HCT116 (cell line): Measurements from ENCODE around the gene TBC1D23. TPM values are rescaled to one million over a fixed set of nuclear protein-coding genes. Genes with fewer than 3 reads are reported as not detected.

Experiments
- ATAC-seq: fragments of 200-7000 bp; cut with Tn5 transposase; 2 replicates; pipeline ENCODE4 v1.9.1; 2020; ENCODE audit warnings: mild to moderate bottlenecking, moderate library complexity
- BruUV-seq: library from RNA; stranded (reverse); fragments of 400-500 nt; replicated peaks from 2 replicates; lab custom pipeline; 2021; lab: Mats Ljungman, UMichigan
- CTCF ChIA-PET: fragments of 300-600 bp; sonication (Branson Sonifier 250); formaldehyde crosslinking; loops from one replicate; lab custom pipeline; 2021; ENCODE audit warnings: antibody characterized with exemption; lab: Charles Lee
- POLR2A ChIA-PET: fragments of 300-600, 350-600 bp; sonication (Branson Sonifier 250); formaldehyde crosslinking; loops from one replicate; lab custom pipeline; 2021; ENCODE audit warnings: antibody characterized with exemption; lab: Charles Lee
- RAD21 ChIA-PET, 2 experiments: fragments of 300-600 bp; sonication (Branson Sonifier 250); formaldehyde crosslinking; loops; one replicate each; lab custom pipeline; 2023; ENCODE audit warnings: low total read pairs in 2 of 2; ENCODE audit not compliant: uncharacterized antibody in 2 of 2, unreplicated experiment in 2 of 2, low non-redundant PET in 1 of 2; lab: Charles Lee
- DNase-seq: peaks from one replicate; pipeline ENCODE4 v3.0.0-alpha.2; 2010; ENCODE audit warnings: low read depth, low spot score
- H2AFZ ChIP-seq: fragments of 200-600 bp; shearing (Covaris generic), sonication (generic); 2 replicates; pipeline ENCODE4 v1.6.1; 2017; ENCODE audit warnings: low read depth, mixed run types, mixed read lengths, antibody characterized with exemption, low read length; ENCODE audit not compliant: poor library complexity, severe bottlenecking
- H3K27ac ChIP-seq: 2 replicates; pipeline ENCODE4 v1.5.1; 2012; ENCODE audit warnings: low read depth, low read length
- H3K27me3 ChIP-seq: fragments of 200-600 bp; sonication (generic); 2 replicates; pipeline ENCODE4 v1.6.1; 2016; ENCODE audit warnings: mixed run types, low read length, mixed read lengths; ENCODE audit not compliant: insufficient read depth
- H3K36me3 ChIP-seq, 2 experiments: fragments of 200-500 bp in 1 of 2; fragments of 200-600 bp in 1 of 2; sonication (Bioruptor generic) in 1 of 2; sonication (generic) in 1 of 2; 2 replicates each; pipeline versions ENCODE4 v1.5.1 to v1.6.1; 2014 to 2016; ENCODE audit warnings: low read length in 2 of 2, inconsistent platforms in 1 of 2, mixed read lengths in 1 of 2, mixed run types in 1 of 2; ENCODE audit not compliant: insufficient read depth in 2 of 2, control insufficient read depth in 1 of 2
- H3K4me1 ChIP-seq, 2 experiments: fragments of 200-600 bp in 1 of 2; sonication (generic) in 1 of 2; 2 replicates each; pipeline versions ENCODE4 v1.5.1 to v1.6.1; 2012 to 2017; ENCODE audit warnings: low read length in 2 of 2, inconsistent platforms in 1 of 2, mild to moderate bottlenecking in 1 of 2, mixed read lengths in 1 of 2, mixed run types in 1 of 2, moderate library complexity in 1 of 2; ENCODE audit not compliant: insufficient read depth in 2 of 2, control insufficient read depth in 1 of 2
- H3K4me2 ChIP-seq: fragments of 200-600 bp; sonication (generic); 2 replicates; pipeline ENCODE4 v1.6.1; 2017; ENCODE audit warnings: mixed run types, low read length, mixed read lengths
- H3K4me3 ChIP-seq, 2 experiments: fragments of 200-600 bp in 1 of 2; sonication (generic) in 1 of 2; replicated peaks in 1 of 2; 2 replicates each; pipeline ENCODE4 v1.5.1; 2011 to 2016; ENCODE audit warnings: low read length in 2 of 2, control low read depth in 1 of 2, low read depth in 1 of 2, mild to moderate bottlenecking in 1 of 2, mixed read lengths in 1 of 2, mixed run types in 1 of 2
- H3K79me2 ChIP-seq: fragments of 200-600 bp; sonication (generic); 2 replicates; pipeline ENCODE4 v1.6.1; 2017; ENCODE audit warnings: mild to moderate bottlenecking, mixed run types, low read length, moderate library complexity, mixed read lengths; ENCODE audit not compliant: insufficient read depth
- H3K9ac ChIP-seq: fragments of 200-600 bp; sonication (generic); 2 replicates; pipeline ENCODE4 v1.6.1; 2016; ENCODE audit warnings: low read length, mixed read lengths
- H3K9me2 ChIP-seq: fragments of 200-600 bp; sonication (generic), shearing (Covaris generic); 2 replicates; pipeline ENCODE4 v1.6.1; 2017; ENCODE audit warnings: mixed run types, mild to moderate bottlenecking, moderate library complexity; ENCODE audit not compliant: insufficient read depth
- H3K9me3 ChIP-seq, 2 experiments: fragments of 200-500 bp in 1 of 2; fragments of 200-600 bp in 1 of 2; sonication (Bioruptor generic) in 1 of 2; sonication (generic) in 1 of 2; 2 replicates each; pipeline ENCODE4 v1.6.1; 2014 to 2017; ENCODE audit warnings: low read length in 2 of 2, mixed read lengths in 2 of 2, inconsistent platforms in 1 of 2, low read depth in 1 of 2, mild to moderate bottlenecking in 1 of 2, mixed run types in 1 of 2, moderate library complexity in 1 of 2; ENCODE audit not compliant: control insufficient read depth in 1 of 2, insufficient read depth in 1 of 2
- H4K20me1 ChIP-seq: fragments of 200-600 bp; sonication (generic), shearing (Covaris generic); 2 replicates; pipeline ENCODE4 v1.6.1; 2017; ENCODE audit warnings: mixed run types, mild to moderate bottlenecking, moderate library complexity; ENCODE audit not compliant: insufficient read depth
- EGR1 ChIP-seq: IDR thresholded peaks from 2 replicates; pipeline ENCODE4 v1.6.1; 2012; ENCODE audit warnings: low read depth
- ELF1 ChIP-seq: IDR thresholded peaks from 2 replicates; pipeline ENCODE4 v1.6.1; 2012; ENCODE audit warnings: low read depth, borderline replicate concordance
- EZH2 ChIP-seq: fragments of 200-600 bp; sonication (generic); IDR thresholded peaks from 2 replicates; pipeline ENCODE4 v1.6.1; 2017; ENCODE audit warnings: antibody characterized with exemption, mixed run types
- FOSL1 ChIP-seq: IDR thresholded peaks from 2 replicates; pipeline ENCODE4 v1.6.1; 2012; ENCODE audit warnings: low read depth
- JUND ChIP-seq: IDR thresholded peaks from 2 replicates; pipeline ENCODE4 v1.6.1; 2012
- RAD21 ChIP-seq: IDR thresholded peaks from 2 replicates; pipeline ENCODE4 v1.6.1; 2012; ENCODE audit warnings: low read depth, mild to moderate bottlenecking
- SIN3A ChIP-seq: IDR thresholded peaks from 2 replicates; pipeline ENCODE4 v1.6.1; 2012; ENCODE audit warnings: low read depth
- SRF ChIP-seq: IDR thresholded peaks from 2 replicates; pipeline ENCODE4 v1.6.1; 2012; ENCODE audit warnings: low read depth
- TCF7L2 ChIP-seq: IDR thresholded peaks from 2 replicates; pipeline ENCODE4 v1.7.0; 2011; ENCODE audit warnings: borderline replicate concordance, inconsistent platforms; ENCODE audit not compliant: insufficient read depth, insufficient read length; ENCODE audit errors: extremely low read depth
- YY1 ChIP-seq: IDR thresholded peaks from 2 replicates; pipeline ENCODE4 v1.6.1; 2011; ENCODE audit warnings: low read length, low read depth, moderate library complexity, mild to moderate bottlenecking; ENCODE audit not compliant: insufficient replicate concordance; ENCODE audit errors: extremely low read depth
- ZFX ChIP-seq: fragments of 450-650 bp; IDR thresholded peaks from 2 replicates; pipeline ENCODE4 v1.6.1; 2017
- intact Hi-C: fragments of 100-400 bp; cut with micrococcal nuclease; formaldehyde crosslinking; loops from 2 replicates; pipeline ENCODE4 v1.10.0; 2022
- total RNA-seq: library from RNA; stranded (reverse); gene quantifications from one replicate; pipeline ENCODE4 v1.2.1, GENCODE V29; 2021; ENCODE audit not compliant: unreplicated experiment
- TF ChIP-seq, protein P1 (sequence below): IDR thresholded peaks from 2 replicates; pipeline ENCODE4 v1.6.1; 2012
- TF ChIP-seq, protein P2 (sequence below): IDR thresholded peaks from 2 replicates; pipeline ENCODE4 v1.6.1; 2012
- TF ChIP-seq, protein P3 (sequence below): IDR thresholded peaks from 2 replicates; pipeline ENCODE4 v1.6.1; 2011; ENCODE audit warnings: mild to moderate bottlenecking, low read length, moderate library complexity; ENCODE audit not compliant: insufficient replicate concordance; ENCODE audit errors: extremely low read depth
- TF ChIP-seq, protein P4 (sequence below), 3 experiments: fragments of 200-600 bp in 1 of 3; sonication (generic) in 1 of 3; IDR thresholded peaks in 2 of 3; conservative IDR thresholded peaks in 1 of 3; 2 replicates each; pipeline ENCODE4 v1.5.1; 2012 to 2017; ENCODE audit warnings: low read depth in 2 of 3, low read length in 2 of 3, antibody characterized with exemption in 1 of 3, borderline replicate concordance in 1 of 3, control low read depth in 1 of 3, mild to moderate bottlenecking in 1 of 3, mixed read lengths in 1 of 3, mixed run types in 1 of 3, moderate library complexity in 1 of 3; ENCODE audit not compliant: insufficient read depth in 1 of 3

TBC1D23 gene
- total RNA-seq, 1 experiment from 2014 or later, result 21.9 TPM

DNA sequence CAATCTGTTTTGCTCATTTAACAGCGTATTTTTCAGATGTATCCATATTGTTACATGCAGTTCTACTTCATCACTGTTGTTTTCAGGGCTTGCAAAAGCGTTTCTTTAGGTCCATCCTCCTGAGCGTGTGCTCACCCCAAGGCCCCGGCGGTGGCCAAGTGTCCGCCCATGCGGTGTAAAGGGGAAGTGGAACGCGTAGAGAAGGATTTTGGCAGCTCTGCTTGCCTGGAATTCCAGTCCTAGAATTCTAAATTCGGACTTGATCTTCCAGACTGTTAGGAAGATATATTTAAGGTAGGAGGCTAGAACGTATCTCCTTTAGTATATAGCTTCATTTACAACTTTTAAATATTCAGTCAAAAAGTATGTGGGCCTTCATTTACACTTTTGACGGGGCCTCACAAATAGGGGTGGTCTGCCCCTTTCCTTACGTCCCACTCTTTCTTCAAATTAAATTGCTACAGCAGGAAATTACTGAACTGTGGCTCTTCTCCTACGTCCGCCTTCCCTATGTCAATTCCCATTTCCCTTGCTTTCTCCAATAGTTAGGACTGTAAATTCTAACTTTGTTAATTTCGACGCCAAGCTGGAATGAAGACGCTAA is 609 bp upstream of the TBC1D23 start:
- TF ChIP-seq ELF1, result no peak
- TF ChIP-seq TCF7L2, result no peak
- TF ChIP-seq FOSL1, result no peak
- TF ChIP-seq EGR1, result no peak
- TF ChIP-seq SIN3A, result no peak
- no peak for TF ChIP-seq ZFX
- TF ChIP-seq, all 23 proteins: peak for 0
- TSS peak; percentile 96 for BruUV-seq
- Histone ChIP-seq H3K27me3 (no peaks in the 10 kb centered on the region), H3K9me2 (no peaks in the 10 kb centered on the region), H3K9ac (no peak overlapping the region), H3K4me2 (peak overlapping the region; percentile 93), H3K27ac (no peak overlapping the region), H3K79me2 (peaks cover 34% of the 10 kb centered on the region), H3K36me3 (no peaks in the 10 kb centered on the region), H3K4me1 (peaks cover 6 to 16% of the 10 kb centered on the region in 2 experiments; a peak in 3 of 4 replicates), H3K9me3 (no peaks in the 10 kb centered on the region), H2AFZ (peak overlapping the region; percentile 71), H4K20me1 (no peaks in the 10 kb centered on the region), H3K4me3 (peak overlapping the region; percentile 23 to 90)
- ATAC-seq (no peak), DNase-seq (no peak)
- ChIA-PET RAD21 (interaction anchor here in 1 of 2 experiments (0.6 kb wide), 1 partner anchor 328 kb away, joined by 3 read pairs; no protein-coding TSS in a partner anchor), CTCF (interaction anchor here (1.4 to 1.6 kb wide), 2 partner anchors 417 to 428 kb away, joined by 7 to 10 read pairs; no protein-coding TSS in a partner anchor), POLR2A (no interaction called here)
- intact Hi-C loops, result no loop called here

DNA sequence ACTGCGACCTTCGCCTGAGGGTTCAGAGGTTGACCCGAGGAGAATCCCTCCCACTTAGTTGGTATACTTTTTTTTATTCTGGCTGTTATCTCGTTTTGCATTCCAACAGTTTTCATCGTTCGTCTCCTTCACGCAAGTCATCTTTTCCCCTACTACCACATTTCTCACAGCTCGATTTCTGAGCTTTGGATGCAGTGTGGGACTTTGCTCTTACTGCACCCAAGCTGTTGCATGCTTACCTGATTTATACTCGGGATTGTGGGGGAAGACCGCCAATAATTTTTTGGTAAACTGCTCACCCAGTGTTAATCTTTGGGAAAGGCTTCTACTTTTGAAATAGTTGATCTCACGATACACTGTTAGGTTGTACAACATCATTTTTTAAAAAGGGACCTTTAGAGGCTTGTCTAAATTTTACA is 702 bp downstream of the TBC1D23 start:
- peaks cover 45% of the 10 kb centered on the region for H3K79me2 ChIP-seq
- DNase-seq, result no peak
- H3K27me3 ChIP-seq, result no peaks in the 10 kb centered on the region
- H2AFZ ChIP-seq, result no peak overlapping the region
- intact Hi-C loops, result no loop called here
- H4K20me1 ChIP-seq, result no peaks in the 10 kb centered on the region
- H3K4me2 ChIP-seq, result peak overlapping the region; percentile 93
- peak overlapping the region; percentile 90 to 92 for H3K4me3 ChIP-seq
- CTCF ChIA-PET, result interaction anchor here (1.4 kb wide), 1 partner anchor 418 kb away, joined by 7 read pairs; no protein-coding TSS in a partner anchor
- RAD21 ChIA-PET, result no interaction called here
- no peaks in the 10 kb centered on the region for H3K9me3 ChIP-seq
- no peak for ATAC-seq
- POLR2A ChIA-PET, result no interaction called here
- no peaks in the 10 kb centered on the region for H3K9me2 ChIP-seq
- H3K36me3 ChIP-seq, result no peaks in the 10 kb centered on the region
- peaks cover 6 to 16% of the 10 kb centered on the region in 2 experiments; a peak in 3 of 4 replicates for H3K4me1 ChIP-seq
- peak overlapping the region; percentile 72 for H3K9ac ChIP-seq
- no TSS peak for BruUV-seq
- H3K27ac ChIP-seq, result peak overlapping the region; percentile 50; the same call in 1 of the 2 replicates
- TF ChIP-seq, protein P1, sequence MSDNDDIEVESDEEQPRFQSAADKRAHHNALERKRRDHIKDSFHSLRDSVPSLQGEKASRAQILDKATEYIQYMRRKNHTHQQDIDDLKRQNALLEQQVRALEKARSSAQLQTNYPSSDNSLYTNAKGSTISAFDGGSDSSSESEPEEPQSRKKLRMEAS, result no peak
- TF ChIP-seq SRF (no peak), RAD21 (no peak), SIN3A (no peak), EZH2 (no peak), TCF7L2 (no peak), JUND (no peak), ELF1 (no peak), FOSL1 (no peak), YY1 (no peak)
- TF ChIP-seq, protein P2, sequence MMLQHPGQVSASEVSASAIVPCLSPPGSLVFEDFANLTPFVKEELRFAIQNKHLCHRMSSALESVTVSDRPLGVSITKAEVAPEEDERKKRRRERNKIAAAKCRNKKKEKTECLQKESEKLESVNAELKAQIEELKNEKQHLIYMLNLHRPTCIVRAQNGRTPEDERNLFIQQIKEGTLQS, result no peak
- TF ChIP-seq, protein P3, sequence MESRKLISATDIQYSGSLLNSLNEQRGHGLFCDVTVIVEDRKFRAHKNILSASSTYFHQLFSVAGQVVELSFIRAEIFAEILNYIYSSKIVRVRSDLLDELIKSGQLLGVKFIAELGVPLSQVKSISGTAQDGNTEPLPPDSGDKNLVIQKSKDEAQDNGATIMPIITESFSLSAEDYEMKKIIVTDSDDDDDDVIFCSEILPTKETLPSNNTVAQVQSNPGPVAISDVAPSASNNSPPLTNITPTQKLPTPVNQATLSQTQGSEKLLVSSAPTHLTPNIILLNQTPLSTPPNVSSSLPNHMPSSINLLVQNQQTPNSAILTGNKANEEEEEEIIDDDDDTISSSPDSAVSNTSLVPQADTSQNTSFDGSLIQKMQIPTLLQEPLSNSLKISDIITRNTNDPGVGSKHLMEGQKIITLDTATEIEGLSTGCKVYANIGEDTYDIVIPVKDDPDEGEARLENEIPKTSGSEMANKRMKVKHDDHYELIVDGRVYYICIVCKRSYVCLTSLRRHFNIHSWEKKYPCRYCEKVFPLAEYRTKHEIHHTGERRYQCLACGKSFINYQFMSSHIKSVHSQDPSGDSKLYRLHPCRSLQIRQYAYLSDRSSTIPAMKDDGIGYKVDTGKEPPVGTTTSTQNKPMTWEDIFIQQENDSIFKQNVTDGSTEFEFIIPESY, result no peak
- TF ChIP-seq, protein P4, sequence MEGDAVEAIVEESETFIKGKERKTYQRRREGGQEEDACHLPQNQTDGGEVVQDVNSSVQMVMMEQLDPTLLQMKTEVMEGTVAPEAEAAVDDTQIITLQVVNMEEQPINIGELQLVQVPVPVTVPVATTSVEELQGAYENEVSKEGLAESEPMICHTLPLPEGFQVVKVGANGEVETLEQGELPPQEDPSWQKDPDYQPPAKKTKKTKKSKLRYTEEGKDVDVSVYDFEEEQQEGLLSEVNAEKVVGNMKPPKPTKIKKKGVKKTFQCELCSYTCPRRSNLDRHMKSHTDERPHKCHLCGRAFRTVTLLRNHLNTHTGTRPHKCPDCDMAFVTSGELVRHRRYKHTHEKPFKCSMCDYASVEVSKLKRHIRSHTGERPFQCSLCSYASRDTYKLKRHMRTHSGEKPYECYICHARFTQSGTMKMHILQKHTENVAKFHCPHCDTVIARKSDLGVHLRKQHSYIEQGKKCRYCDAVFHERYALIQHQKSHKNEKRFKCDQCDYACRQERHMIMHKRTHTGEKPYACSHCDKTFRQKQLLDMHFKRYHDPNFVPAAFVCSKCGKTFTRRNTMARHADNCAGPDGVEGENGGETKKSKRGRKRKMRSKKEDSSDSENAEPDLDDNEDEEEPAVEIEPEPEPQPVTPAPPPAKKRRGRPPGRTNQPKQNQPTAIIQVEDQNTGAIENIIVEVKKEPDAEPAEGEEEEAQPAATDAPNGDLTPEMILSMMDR (IDR thresholded peaks at IDR 0.05 in 2 of 3, conservative IDR thresholded peaks at IDR 0.05 in 1 of 3; ENCODE audit: borderline replicate concordance in 1 of 3, insufficient read depth in 1 of 3, low read depth in 2 of 3, low read length in 2 of 3), result no peak
